Vagina (tissue), 2 donors: ENCODE results near the gene SLC17A2.

Experiments used
- POLR2A ChIP-seq, 2 donors: fragments of 450-650 bp; IDR thresholded peaks; one replicate each; pipeline ENCODE4 v1.6.1; 2017; ENCODE audit warnings: antibody characterized with exemption in 2 of 2, mild to moderate bottlenecking in 2 of 2, moderate library complexity in 2 of 2
- POLR2AphosphoS5 ChIP-seq, 2 donors: sonication (generic); formaldehyde crosslinking; IDR thresholded peaks; one replicate each; pipeline ENCODE4 v1.9.0; 2017; ENCODE audit warnings: antibody characterized with exemption in 2 of 2, mild to moderate bottlenecking in 2 of 2, low read depth in 1 of 2; ENCODE audit not compliant: insufficient read depth in 1 of 2
- TF ChIP-seq, protein P1 (sequence below), 3 experiments: fragments of 450-650 bp in 2 of 3; fragments of 200-600 bp in 1 of 3; sonication (generic) in 1 of 3; IDR thresholded peaks; one replicate each; pipeline ENCODE4 v1.5.1; 2017 to 2019; ENCODE audit warnings: antibody characterized with exemption in 3 of 3, mild to moderate bottlenecking in 2 of 3, moderate library complexity in 2 of 3

DNA sequence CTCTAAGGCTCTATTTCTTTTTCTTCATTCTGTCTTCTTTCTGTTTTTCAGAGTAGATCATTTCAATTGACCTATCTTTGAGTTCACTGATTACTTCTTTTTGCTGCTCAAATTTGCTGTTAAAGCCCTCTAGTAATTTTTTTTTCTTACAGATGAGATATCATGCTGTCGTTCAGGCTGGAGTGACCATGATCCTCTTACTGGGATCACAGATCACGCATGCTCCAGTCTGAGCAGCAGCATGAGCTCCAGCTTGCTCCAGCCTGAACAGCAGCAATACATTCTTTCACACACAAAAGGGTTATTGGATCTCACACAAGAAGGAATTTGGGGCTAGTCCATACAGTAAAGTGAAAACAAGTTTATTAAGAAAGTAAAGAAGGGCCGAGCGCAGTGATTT, 19.8 kb upstream of the SLC17A2 start:
- TF ChIP-seq, protein P1, sequence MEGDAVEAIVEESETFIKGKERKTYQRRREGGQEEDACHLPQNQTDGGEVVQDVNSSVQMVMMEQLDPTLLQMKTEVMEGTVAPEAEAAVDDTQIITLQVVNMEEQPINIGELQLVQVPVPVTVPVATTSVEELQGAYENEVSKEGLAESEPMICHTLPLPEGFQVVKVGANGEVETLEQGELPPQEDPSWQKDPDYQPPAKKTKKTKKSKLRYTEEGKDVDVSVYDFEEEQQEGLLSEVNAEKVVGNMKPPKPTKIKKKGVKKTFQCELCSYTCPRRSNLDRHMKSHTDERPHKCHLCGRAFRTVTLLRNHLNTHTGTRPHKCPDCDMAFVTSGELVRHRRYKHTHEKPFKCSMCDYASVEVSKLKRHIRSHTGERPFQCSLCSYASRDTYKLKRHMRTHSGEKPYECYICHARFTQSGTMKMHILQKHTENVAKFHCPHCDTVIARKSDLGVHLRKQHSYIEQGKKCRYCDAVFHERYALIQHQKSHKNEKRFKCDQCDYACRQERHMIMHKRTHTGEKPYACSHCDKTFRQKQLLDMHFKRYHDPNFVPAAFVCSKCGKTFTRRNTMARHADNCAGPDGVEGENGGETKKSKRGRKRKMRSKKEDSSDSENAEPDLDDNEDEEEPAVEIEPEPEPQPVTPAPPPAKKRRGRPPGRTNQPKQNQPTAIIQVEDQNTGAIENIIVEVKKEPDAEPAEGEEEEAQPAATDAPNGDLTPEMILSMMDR (IDR thresholded peaks at IDR 0.05) = no peak
- no peak for TF ChIP-seq POLR2A (IDR thresholded peaks at IDR 0.05)
- no peak for TF ChIP-seq POLR2AphosphoS5 (IDR thresholded peaks at IDR 0.05; ENCODE audit: insufficient read depth in 1 of 2, low read depth in 1 of 2)
